PC-9 (cell line): Measurements from ENCODE around the gene ADARB2.

Experiments
- EZH2 ChIP-seq: fragments of 200-600 bp; sonication (generic); IDR thresholded peaks from 2 replicates; pipeline ENCODE4 v1.8.0; 2017; ENCODE audit warnings: antibody characterized with exemption, low read depth
- TF ChIP-seq, protein P1 (sequence below): fragments of 200-600 bp; sonication (generic); conservative IDR thresholded peaks from 2 replicates; pipeline ENCODE4 v1.6.1; 2017; ENCODE audit warnings: mixed run types, antibody characterized with exemption, mild to moderate bottlenecking, moderate library complexity

DNA sequence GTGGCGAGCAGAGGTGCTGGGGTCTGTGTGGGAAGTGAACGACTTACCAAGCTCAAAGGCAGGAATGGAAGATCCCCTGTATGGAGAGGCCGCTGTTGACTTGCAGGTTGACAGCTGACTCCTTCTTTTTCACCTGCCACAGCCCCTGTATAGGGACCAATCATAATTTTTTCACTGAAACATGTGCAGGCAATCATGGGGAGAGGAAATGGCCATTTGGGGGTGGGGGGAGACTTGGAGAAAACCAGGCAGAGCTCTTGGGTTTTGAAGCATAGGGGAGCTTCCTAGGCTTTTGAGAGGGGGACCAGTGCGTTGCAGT lies 579.8 kb downstream of the ADARB2 start:
- TF ChIP-seq, protein P1, sequence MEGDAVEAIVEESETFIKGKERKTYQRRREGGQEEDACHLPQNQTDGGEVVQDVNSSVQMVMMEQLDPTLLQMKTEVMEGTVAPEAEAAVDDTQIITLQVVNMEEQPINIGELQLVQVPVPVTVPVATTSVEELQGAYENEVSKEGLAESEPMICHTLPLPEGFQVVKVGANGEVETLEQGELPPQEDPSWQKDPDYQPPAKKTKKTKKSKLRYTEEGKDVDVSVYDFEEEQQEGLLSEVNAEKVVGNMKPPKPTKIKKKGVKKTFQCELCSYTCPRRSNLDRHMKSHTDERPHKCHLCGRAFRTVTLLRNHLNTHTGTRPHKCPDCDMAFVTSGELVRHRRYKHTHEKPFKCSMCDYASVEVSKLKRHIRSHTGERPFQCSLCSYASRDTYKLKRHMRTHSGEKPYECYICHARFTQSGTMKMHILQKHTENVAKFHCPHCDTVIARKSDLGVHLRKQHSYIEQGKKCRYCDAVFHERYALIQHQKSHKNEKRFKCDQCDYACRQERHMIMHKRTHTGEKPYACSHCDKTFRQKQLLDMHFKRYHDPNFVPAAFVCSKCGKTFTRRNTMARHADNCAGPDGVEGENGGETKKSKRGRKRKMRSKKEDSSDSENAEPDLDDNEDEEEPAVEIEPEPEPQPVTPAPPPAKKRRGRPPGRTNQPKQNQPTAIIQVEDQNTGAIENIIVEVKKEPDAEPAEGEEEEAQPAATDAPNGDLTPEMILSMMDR: no peak
- no peak for TF ChIP-seq EZH2
